ENCODE results near the gene ECM1. TPM values are rescaled to one million over a fixed set of nuclear protein-coding genes. Genes with fewer than 3 reads are reported as not detected.
A peak's percentile ranks its signal among the peaks of the same experiment; 100 is the strongest.

The ECM1 gene
- total and polyA plus RNA-seq, 7 donors, result 1.8 to 8.5 (median 3.6) TPM

GRCh38 chr1:150493175-150493574 is 14.7 kb upstream of the ECM1 start:
- TF ChIP-seq, protein P1, sequence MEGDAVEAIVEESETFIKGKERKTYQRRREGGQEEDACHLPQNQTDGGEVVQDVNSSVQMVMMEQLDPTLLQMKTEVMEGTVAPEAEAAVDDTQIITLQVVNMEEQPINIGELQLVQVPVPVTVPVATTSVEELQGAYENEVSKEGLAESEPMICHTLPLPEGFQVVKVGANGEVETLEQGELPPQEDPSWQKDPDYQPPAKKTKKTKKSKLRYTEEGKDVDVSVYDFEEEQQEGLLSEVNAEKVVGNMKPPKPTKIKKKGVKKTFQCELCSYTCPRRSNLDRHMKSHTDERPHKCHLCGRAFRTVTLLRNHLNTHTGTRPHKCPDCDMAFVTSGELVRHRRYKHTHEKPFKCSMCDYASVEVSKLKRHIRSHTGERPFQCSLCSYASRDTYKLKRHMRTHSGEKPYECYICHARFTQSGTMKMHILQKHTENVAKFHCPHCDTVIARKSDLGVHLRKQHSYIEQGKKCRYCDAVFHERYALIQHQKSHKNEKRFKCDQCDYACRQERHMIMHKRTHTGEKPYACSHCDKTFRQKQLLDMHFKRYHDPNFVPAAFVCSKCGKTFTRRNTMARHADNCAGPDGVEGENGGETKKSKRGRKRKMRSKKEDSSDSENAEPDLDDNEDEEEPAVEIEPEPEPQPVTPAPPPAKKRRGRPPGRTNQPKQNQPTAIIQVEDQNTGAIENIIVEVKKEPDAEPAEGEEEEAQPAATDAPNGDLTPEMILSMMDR (IDR thresholded peaks at IDR 0.05), result no peak
- no peak overlapping the region for H3K4me3 ChIP-seq
- 95 to 97% (median 96%) methylated on average over 8 of the region's 8 CpGs for WGBS, 3 donors

DNA sequence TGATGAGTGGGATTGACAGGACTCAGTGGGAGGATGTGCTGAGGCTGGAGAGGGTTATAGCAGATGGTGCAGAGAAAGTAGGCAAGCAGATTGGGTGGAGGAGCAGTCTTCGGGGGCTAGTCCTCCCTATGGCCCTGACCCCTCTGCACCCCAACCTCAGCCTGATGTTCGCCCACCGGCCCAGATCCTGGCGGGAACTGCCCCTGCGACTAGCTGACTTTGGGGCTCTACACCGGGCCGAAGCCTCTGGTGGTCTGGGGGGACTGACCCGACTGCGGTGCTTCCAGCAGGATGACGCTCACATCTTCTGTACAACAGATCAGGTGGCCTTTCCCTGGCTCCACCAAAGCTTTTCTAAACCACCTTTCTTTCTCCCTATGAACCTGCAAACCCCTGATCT is 9.6 kb upstream of the ECM1 start:
- ATAC-seq (no peak), DNase-seq (no peak)
- TF ChIP-seq, protein P1 (IDR thresholded peaks at IDR 0.05), result no peak
- H3K27ac ChIP-seq, result no peak overlapping the region
- peaks cover 4 to 83% of the 10 kb centered on the region in 2 donors for H3K36me3 ChIP-seq (ENCODE audit: insufficient read depth in 1 of 2, low read depth in 1 of 2)
- H3K9me3 ChIP-seq, result no peaks in the 10 kb centered on the region
- H3K27me3 ChIP-seq (ENCODE audit: insufficient read depth in 3 of 3, low read length in 2 of 3), result no peaks in the 10 kb centered on the region
- intact Hi-C loops (cut with DNase I), result no loop called here
- WGBS, 3 donors, result 91 to 99% (median 96%) methylated on average over 8 to 10 of the region's 10 CpGs
- H3K4me1 ChIP-seq, result no peaks in the 10 kb centered on the region
- H3K4me3 ChIP-seq, result no peak overlapping the region

More at GRCh38 chr1:150493175-150493574, 14.7 kb upstream of the ECM1 start:
- intact Hi-C loops (cut with DNase I), result no loop called here
- Histone ChIP-seq H3K27me3 (ENCODE audit: insufficient read depth in 3 of 3, low read length in 2 of 3) (no peaks in the 10 kb centered on the region), H3K4me1 (peaks cover 7% of the 10 kb centered on the region), H3K36me3 (ENCODE audit: insufficient read depth in 1 of 2, low read depth in 1 of 2) (peaks cover 4 to 84% of the 10 kb centered on the region in 2 donors), H3K27ac (no peak overlapping the region), H3K9me3 (no peaks in the 10 kb centered on the region)
- DNase-seq (no peak), ATAC-seq (no peak)

DNA sequence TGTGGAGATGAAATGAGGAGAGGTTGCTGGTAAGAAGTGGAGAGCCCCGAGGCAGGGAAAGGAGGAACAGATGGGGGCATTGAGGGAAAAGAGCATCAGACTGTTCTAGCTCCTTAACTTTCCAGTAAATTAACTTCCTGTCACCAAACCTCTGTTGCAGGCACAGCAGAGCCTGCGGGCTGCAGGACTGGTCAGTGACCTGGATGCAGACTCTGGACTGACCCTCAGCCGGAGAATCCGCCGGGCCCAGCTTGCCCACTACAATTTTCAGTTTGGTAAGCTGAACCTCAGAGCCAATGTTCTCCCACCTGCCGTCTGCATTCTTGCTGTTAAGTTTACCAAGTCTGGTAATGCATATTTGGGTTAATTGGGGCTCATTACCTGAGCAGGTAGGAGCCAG is 2.5 kb upstream of the ECM1 start:
- WGBS, 3 donors, result 86 to 89% (median 88%) methylated on average over 6 of the region's 6 CpGs
- intact Hi-C loops (cut with DNase I), result no loop called here
- TF ChIP-seq, protein P1 (IDR thresholded peaks at IDR 0.05), result no peak

DNA sequence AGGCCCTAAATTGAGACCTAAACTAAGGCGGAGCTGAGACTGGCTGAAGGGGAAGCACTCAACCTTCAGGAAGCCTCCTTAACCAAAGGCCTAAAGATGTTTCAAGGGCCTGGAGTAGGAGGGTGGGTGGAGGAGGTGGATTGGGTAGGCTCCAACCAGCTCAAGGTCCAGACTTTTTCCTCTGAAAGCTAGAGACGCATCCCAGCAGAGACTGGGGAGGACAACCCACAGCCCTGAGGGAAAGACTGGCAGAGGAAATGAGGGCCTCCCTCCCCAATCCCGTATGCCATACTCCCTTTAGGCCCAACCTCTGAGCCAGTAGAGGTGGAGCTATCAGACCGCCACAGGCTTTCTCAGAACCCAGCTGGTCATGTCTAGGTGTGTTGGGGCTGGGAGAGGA is 1.1 kb downstream of the ECM1 start:
- Histone ChIP-seq H3K9me3 (no peaks in the 10 kb centered on the region), H3K27ac (no peak overlapping the region), H3K4me3 (peak overlapping the region; percentile 48), H3K27me3 (ENCODE audit: insufficient read depth in 3 of 3, low read length in 2 of 3) (no peaks in the 10 kb centered on the region), H3K36me3 (ENCODE audit: insufficient read depth in 1 of 2, low read depth in 1 of 2) (peaks cover 10 to 53% of the 10 kb centered on the region in 2 donors), H3K4me1 (no peaks in the 10 kb centered on the region)
- DNase-seq (no peak), ATAC-seq (no peak)
- 80 to 83% (median 83%) methylated on average over 4 of the region's 4 CpGs for WGBS, 3 donors
- TF ChIP-seq, protein P1 (IDR thresholded peaks at IDR 0.05), result no peak
- intact Hi-C loops (cut with DNase I), result no loop called here

More for the DNA sequence above, 2.5 kb upstream of the ECM1 start:
- no peaks in the 10 kb centered on the region for H3K27me3 ChIP-seq (ENCODE audit: insufficient read depth in 3 of 3, low read length in 2 of 3)
- H3K27ac ChIP-seq, result no peak overlapping the region
- DNase-seq (no peak), ATAC-seq (no peak)
- H3K4me1 ChIP-seq, result no peaks in the 10 kb centered on the region
- H3K4me3 ChIP-seq, result no peak overlapping the region
- no peaks in the 10 kb centered on the region for H3K9me3 ChIP-seq
- peaks cover 11 to 62% of the 10 kb centered on the region in 2 donors for H3K36me3 ChIP-seq (ENCODE audit: insufficient read depth in 1 of 2, low read depth in 1 of 2)

DNA sequence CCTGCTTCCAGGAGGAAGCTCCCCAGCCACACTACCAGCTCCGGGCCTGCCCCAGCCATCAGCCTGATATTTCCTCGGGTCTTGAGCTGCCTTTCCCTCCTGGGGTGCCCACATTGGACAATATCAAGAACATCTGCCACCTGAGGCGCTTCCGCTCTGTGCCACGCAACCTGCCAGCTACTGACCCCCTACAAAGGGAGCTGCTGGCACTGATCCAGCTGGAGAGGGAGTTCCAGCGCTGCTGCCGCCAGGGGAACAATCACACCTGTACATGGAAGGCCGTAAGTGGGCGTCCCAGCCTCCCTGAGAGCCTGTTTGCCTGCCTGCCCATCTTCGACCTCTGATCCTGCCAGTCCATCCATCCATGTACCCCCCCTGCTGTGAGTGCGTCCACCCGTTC is 3.6 kb downstream of the ECM1 start:
- WGBS, 3 donors, result 92 to 96% (median 92%) methylated on average over 12 of the region's 12 CpGs
- H3K9me3 ChIP-seq, result no peaks in the 10 kb centered on the region
- peaks cover 6% of the 10 kb centered on the region for H3K4me1 ChIP-seq
- H3K27ac ChIP-seq, result no peak overlapping the region
- ATAC-seq (no peak), DNase-seq (peak in 1 of 2 donors; percentile 43)
- intact Hi-C loops (cut with DNase I), result no loop called here
- TF ChIP-seq, protein P1 (IDR thresholded peaks at IDR 0.05), result no peak
- no peaks in the 10 kb centered on the region for H3K27me3 ChIP-seq (ENCODE audit: insufficient read depth in 3 of 3, low read length in 2 of 3)
- H3K36me3 ChIP-seq (ENCODE audit: insufficient read depth in 1 of 2, low read depth in 1 of 2), result peaks cover 0 to 29% of the 10 kb centered on the region in 2 donors
- no peak overlapping the region for H3K4me3 ChIP-seq
